CD4-positive, alpha-beta T cell treated with Interleukin-17A for 1 hour (primary cell): ENCODE results near the gene TTLL10.

Experiments
- DNase-seq: peaks from one replicate; pipeline ENCODE4 v3.0.0-alpha.2; 2020

The TTLL10 gene

GRCh38 chr1:1225238-1225845 lies 51.7 kb downstream of the TTLL10 start:
- no peak for DNase-seq

GRCh38 chr1:1225913-1226312 lies 52.2 kb downstream of the TTLL10 start:
- no peak for DNase-seq

GRCh38 chr1:1226566-1227362 lies 53.1 kb downstream of the TTLL10 start:
- no peak for DNase-seq

- DNase-seq: no peak
Measured at GRCh38 chr1:1227386-1227785, 53.7 kb downstream of the TTLL10 start.

GRCh38 chr1:1228187-1228586 lies 54.5 kb downstream of the TTLL10 start:
- DNase-seq: no peak

GRCh38 chr1:1228596-1229321 lies 55.1 kb downstream of the TTLL10 start:
- no peak for DNase-seq

GRCh38 chr1:1229770-1230169 lies 56.1 kb downstream of the TTLL10 start:
- DNase-seq: no peak

GRCh38 chr1:1230656-1231399 lies 57.1 kb downstream of the TTLL10 start:
- DNase-seq: no peak

GRCh38 chr1:1231400-1232207 lies 57.9 kb downstream of the TTLL10 start, which contains the start of gene SDF4:
Gene SDF4 (minus strand): TSS chr1:1232001. CDS start chr1:1228772, 3,229 bp downstream.
- DNase-seq: peak; percentile 97

GRCh38 chr1:1232208-1232795 lies 58.6 kb downstream of the TTLL10 start, which contains the start of gene B3GALT6:
Gene B3GALT6 (plus strand): TSS chr1:1232237. CDS start chr1:1232279, 42 bp downstream.
- no peak for DNase-seq

- no peak for DNase-seq
Measured at GRCh38 chr1:1232796-1233566, 59.3 kb downstream of the TTLL10 start.

GRCh38 chr1:1233567-1233892 lies 59.9 kb downstream of the TTLL10 start:
- DNase-seq: no peak

GRCh38 chr1:1234180-1234808 lies 60.6 kb downstream of the TTLL10 start:
- no peak for DNase-seq

GRCh38 chr1:1235016-1235744 lies 61.5 kb downstream of the TTLL10 start:
- no peak for DNase-seq

GRCh38 chr1:1236176-1236763 lies 62.6 kb downstream of the TTLL10 start:
- DNase-seq: no peak

- DNase-seq: no peak
Measured at GRCh38 chr1:1236945-1237873, 63.5 kb downstream of the TTLL10 start.

GRCh38 chr1:1237874-1238701 lies 64.4 kb downstream of the TTLL10 start:
- no peak for DNase-seq
